Neuron (in vitro differentiated cells): ENCODE data around the gene PFKL.
"Not testable (repeated sequence)": the region's sequence is repeated elsewhere in the genome, so short reads cannot be mapped to it uniquely, and the experiment has no call there.

Source experiments
- H2AFZ ChIP-seq: one replicate; pipeline ENCODE4 v1.6.1; 2013; ENCODE audit warnings: low read depth, mild to moderate bottlenecking, inconsistent platforms, low read length, moderate library complexity
- H3K27me3 ChIP-seq: one replicate; pipeline ENCODE4 v1.6.1; 2013; ENCODE audit warnings: low read length; ENCODE audit not compliant: insufficient read depth
- H3K36me3 ChIP-seq: one replicate; pipeline ENCODE4 v1.6.1; 2013; ENCODE audit warnings: low read length; ENCODE audit not compliant: insufficient read depth
- H3K4me1 ChIP-seq: one replicate; pipeline ENCODE4 v1.6.1; 2013; ENCODE audit warnings: low read length; ENCODE audit not compliant: insufficient read depth
- H3K4me3 ChIP-seq: 2 replicates; pipeline ENCODE4 v1.5.1; 2013; ENCODE audit warnings: mild to moderate bottlenecking, low read length, moderate library complexity
- H3K9me3 ChIP-seq: one replicate; pipeline ENCODE4 v1.6.1; 2013; ENCODE audit warnings: low read length

The PFKL gene

GRCh38 chr21:44356636-44357035 is 56.8 kb downstream of the PFKL start:
- Histone ChIP-seq H3K27me3 (no peaks in the 10 kb centered on the region), H3K4me1 (peaks cover 9% of the 10 kb centered on the region), H3K36me3 (no peaks in the 10 kb centered on the region), H3K4me3 (no peak overlapping the region), H2AFZ (no peak overlapping the region), H3K9me3 (peaks cover 2% of the 10 kb centered on the region)

- H3K36me3 ChIP-seq = no peaks in the 10 kb centered on the region
- no peak overlapping the region for H2AFZ ChIP-seq
- peaks cover 9% of the 10 kb centered on the region for H3K4me1 ChIP-seq
- H3K27me3 ChIP-seq = no peaks in the 10 kb centered on the region
- H3K9me3 ChIP-seq = no peaks in the 10 kb centered on the region
- no peak overlapping the region for H3K4me3 ChIP-seq
Observed at GRCh38 chr21:44357064-44357837, 57.4 kb downstream of the PFKL start.

GRCh38 chr21:44359396-44359795 is 59.5 kb downstream of the PFKL start:
- H3K9me3 ChIP-seq = peaks cover 4% of the 10 kb centered on the region
- no peak overlapping the region for H3K4me3 ChIP-seq
- no peaks in the 10 kb centered on the region for H3K36me3 ChIP-seq
- H3K27me3 ChIP-seq = no peaks in the 10 kb centered on the region
- H2AFZ ChIP-seq = no peak overlapping the region
- H3K4me1 ChIP-seq = peaks cover 9% of the 10 kb centered on the region

- Histone ChIP-seq H3K9me3 (peaks cover 4% of the 10 kb centered on the region), H3K36me3 (no peaks in the 10 kb centered on the region), H2AFZ (no peak overlapping the region), H3K4me3 (no peak overlapping the region), H3K4me1 (peaks cover 9% of the 10 kb centered on the region), H3K27me3 (no peaks in the 10 kb centered on the region)
Observed at GRCh38 chr21:44360159-44360558, 60.3 kb downstream of the PFKL start.

- not testable (repeated sequence) for H3K27me3 ChIP-seq, H3K4me3 ChIP-seq, H3K36me3 ChIP-seq, H3K9me3 ChIP-seq, H3K4me1 ChIP-seq, H2AFZ ChIP-seq
Observed at GRCh38 chr21:44361903-44362302, 62.0 kb downstream of the PFKL start.

GRCh38 chr21:44363278-44363677 is 63.4 kb downstream of the PFKL start:
- H3K27me3 ChIP-seq = peaks cover 7% of the 10 kb centered on the region
- no peak overlapping the region for H2AFZ ChIP-seq
- peaks cover 6% of the 10 kb centered on the region for H3K9me3 ChIP-seq
- no peaks in the 10 kb centered on the region for H3K4me1 ChIP-seq
- H3K36me3 ChIP-seq = no peaks in the 10 kb centered on the region
- no peak overlapping the region for H3K4me3 ChIP-seq

- H3K27me3 ChIP-seq = peaks cover 14% of the 10 kb centered on the region
- peaks cover 6% of the 10 kb centered on the region for H3K9me3 ChIP-seq
- H3K4me1 ChIP-seq = no peaks in the 10 kb centered on the region
- no peak overlapping the region for H2AFZ ChIP-seq
- no peak overlapping the region for H3K4me3 ChIP-seq
- H3K36me3 ChIP-seq = no peaks in the 10 kb centered on the region
Observed at GRCh38 chr21:44364151-44365053, 64.5 kb downstream of the PFKL start.

- H2AFZ ChIP-seq = no peak overlapping the region
- H3K9me3 ChIP-seq = peaks cover 6% of the 10 kb centered on the region
- no peak overlapping the region for H3K4me3 ChIP-seq
- peaks cover 18% of the 10 kb centered on the region for H3K27me3 ChIP-seq
- H3K4me1 ChIP-seq = no peaks in the 10 kb centered on the region
- no peaks in the 10 kb centered on the region for H3K36me3 ChIP-seq
Observed at GRCh38 chr21:44365251-44365966, 65.6 kb downstream of the PFKL start.

GRCh38 chr21:44365967-44366585 is 66.2 kb downstream of the PFKL start:
- H3K36me3 ChIP-seq = no peaks in the 10 kb centered on the region
- H3K4me3 ChIP-seq = no peak overlapping the region
- H3K27me3 ChIP-seq = peaks cover 19% of the 10 kb centered on the region

GRCh38 chr21:44366586-44367211 is 66.8 kb downstream of the PFKL start:
- Histone ChIP-seq H3K4me1 (no peaks in the 10 kb centered on the region), H3K27me3 (peaks cover 19% of the 10 kb centered on the region), H3K36me3 (no peaks in the 10 kb centered on the region)

More at GRCh38 chr21:44365967-44366585, 66.2 kb downstream of the PFKL start:
- Histone ChIP-seq H2AFZ (no peak overlapping the region), H3K9me3 (peaks cover 6% of the 10 kb centered on the region), H3K4me1 (no peaks in the 10 kb centered on the region)

GRCh38 chr21:44368711-44369446 is 69.0 kb downstream of the PFKL start:
- H3K4me1 ChIP-seq = no peaks in the 10 kb centered on the region
- peaks cover 4% of the 10 kb centered on the region for H3K9me3 ChIP-seq
- H3K4me3 ChIP-seq = no peak overlapping the region
- peaks cover 19% of the 10 kb centered on the region for H3K27me3 ChIP-seq
- no peak overlapping the region for H2AFZ ChIP-seq
- no peaks in the 10 kb centered on the region for H3K36me3 ChIP-seq

More at GRCh38 chr21:44366586-44367211, 66.8 kb downstream of the PFKL start:
- Histone ChIP-seq H3K4me3 (no peak overlapping the region), H3K9me3 (peaks cover 6% of the 10 kb centered on the region), H2AFZ (no peak overlapping the region)
